HG03175 (cell line): Measurements from ENCODE around the gene SOX6.
"Not testable (repeated sequence)": the region's sequence is repeated elsewhere in the genome, so short reads cannot be mapped to it uniquely, and the experiment has no call there.

Experiments used
- ATAC-seq: cut with Tn5 transposase; IDR thresholded peaks from one replicate; pipeline ENCODE4 v1.9.1; 2021; ENCODE audit warnings: mild to moderate bottlenecking, moderate library complexity; ENCODE audit not compliant: unreplicated experiment

Gene SOX6

GRCh38 chr11:16052750-16053149 lies 303.6 kb downstream of the SOX6 start:
- ATAC-seq: no peak

GRCh38 chr11:16049611-16050010 lies 306.7 kb downstream of the SOX6 start:
- ATAC-seq: no peak

GRCh38 chr11:16047073-16047472 lies 309.3 kb downstream of the SOX6 start:
- no peak for ATAC-seq

- no peak for ATAC-seq
These were observed 312.7 kb downstream of the SOX6 start for GRCh38 chr11:16043617-16044016.

- no peak for ATAC-seq
These were observed 315.1 kb downstream of the SOX6 start for GRCh38 chr11:16041207-16041606.

- ATAC-seq: no peak
These were observed 316.2 kb downstream of the SOX6 start for GRCh38 chr11:16040151-16040550.

- ATAC-seq: no peak
These were observed 319.2 kb downstream of the SOX6 start for GRCh38 chr11:16037179-16037578.

GRCh38 chr11:16036218-16036617 lies 320.1 kb downstream of the SOX6 start:
- ATAC-seq: no peak

GRCh38 chr11:16034074-16034473 lies 322.3 kb downstream of the SOX6 start:
- no peak for ATAC-seq

- no peak for ATAC-seq
These were observed 323.4 kb downstream of the SOX6 start for GRCh38 chr11:16032974-16033373.

GRCh38 chr11:16031210-16031609 lies 325.1 kb downstream of the SOX6 start:
- no peak for ATAC-seq

- ATAC-seq: no peak
These were observed 325.7 kb downstream of the SOX6 start for GRCh38 chr11:16030664-16031063.

- not testable (repeated sequence) for ATAC-seq
These were observed 327.2 kb downstream of the SOX6 start for GRCh38 chr11:16029151-16029550.

- ATAC-seq: no peak
These were observed 327.9 kb downstream of the SOX6 start for GRCh38 chr11:16028419-16028818.

- ATAC-seq: no peak
These were observed 328.7 kb downstream of the SOX6 start for GRCh38 chr11:16027621-16028020.

GRCh38 chr11:16026849-16027248 lies 329.5 kb downstream of the SOX6 start:
- ATAC-seq: no peak

GRCh38 chr11:16018931-16019330 lies 337.4 kb downstream of the SOX6 start:
- ATAC-seq: no peak

- ATAC-seq: no peak
These were observed 339.9 kb downstream of the SOX6 start for GRCh38 chr11:16016468-16016829.

- no peak for ATAC-seq
These were observed 340.4 kb downstream of the SOX6 start for GRCh38 chr11:16015741-16016467.

- ATAC-seq: no peak
These were observed 342.6 kb downstream of the SOX6 start for GRCh38 chr11:16013649-16014275.

GRCh38 chr11:16013242-16013641 lies 343.1 kb downstream of the SOX6 start:
- no peak for ATAC-seq

GRCh38 chr11:16012125-16012751 lies 344.1 kb downstream of the SOX6 start:
- ATAC-seq: no peak
